Prostate gland (tissue), 2 donors: Measurements from ENCODE around the gene FUT2. TPM values are rescaled to one million over a fixed set of nuclear protein-coding genes. Genes with fewer than 3 reads are reported as not detected.

ENCODE experiments used
- DNase-seq: peaks from one replicate; pipeline ENCODE4 v3.0.0-alpha.2; 2019; ENCODE audit warnings: low spot score
- H3K27ac ChIP-seq, 2 donors: fragments of 200-600 bp; sonication (generic); 2 replicates each; pipeline ENCODE4 v1.5.1; 2017 to 2019
- H3K27me3 ChIP-seq: fragments of 200-600 bp; sonication (generic); replicated peaks from 2 replicates; pipeline ENCODE4 v1.5.1; 2019; ENCODE audit not compliant: insufficient read depth
- H3K36me3 ChIP-seq, 2 donors: fragments of 200-600 bp; sonication (generic); 1 replicate in 1 of 2; 2 replicates in 1 of 2; pipeline versions ENCODE4 v1.5.1 to v1.8.1; 2017 to 2019
- H3K4me1 ChIP-seq: fragments of 200-600 bp; sonication (generic); replicated peaks from 2 replicates; pipeline ENCODE4 v1.5.1; 2019
- H3K4me3 ChIP-seq, 2 donors: fragments of 200-600 bp; sonication (generic); 2 replicates each; pipeline ENCODE4 v1.5.1; 2017 to 2019
- H3K9me3 ChIP-seq: fragments of 200-600 bp; sonication (generic); 2 replicates; pipeline ENCODE4 v1.5.1; 2017
- POLR2A ChIP-seq: fragments of 450-650 bp; IDR thresholded peaks from one replicate; pipeline ENCODE4 v1.6.1; 2016; ENCODE audit warnings: antibody characterized with exemption, mild to moderate bottlenecking
- POLR2AphosphoS5 ChIP-seq: sonication (generic); formaldehyde crosslinking; IDR thresholded peaks from one replicate; pipeline ENCODE4 v1.6.1; 2017; ENCODE audit warnings: antibody characterized with exemption
- WGBS: methylation state at CpG from one replicate; pipeline ENCODE4 v1.1.5; 2018; 5-methylcytosine and 5-hydroxymethylcytosine counted together
- intact Hi-C: fragments of 100-400 bp; cut with DNase I; formaldehyde crosslinking; loops from one replicate; pipeline ENCODE4 v1.14.2; 2022
- total RNA-seq, 2 donors: library from RNA; depleted of rRNA; stranded (reverse); fragments of >200 nt; gene quantifications; one replicate each; pipeline ENCODE4 v1.1.0, GENCODE V29; 2016
- TF ChIP-seq, protein P1 (sequence below), 4 experiments: fragments of 200-600 bp in 2 of 4; fragments of 450-650 bp in 2 of 4; sonication (generic) in 2 of 4; IDR thresholded peaks; 1 replicate in 3 of 4; 2 replicates in 1 of 4; pipeline ENCODE4 v1.5.1; 2016 to 2019; ENCODE audit warnings: antibody characterized with exemption in 4 of 4, mild to moderate bottlenecking in 2 of 4, moderate library complexity in 2 of 4

Gene FUT2
- total RNA-seq, 2 donors from 2014 or later: 1.4 to 2.7 TPM

- H3K4me3 ChIP-seq: no peak overlapping the region
- no peaks in the 10 kb centered on the region for H3K36me3 ChIP-seq
- no peaks in the 10 kb centered on the region for H3K27me3 ChIP-seq
- no peak for TF ChIP-seq POLR2AphosphoS5
- TF ChIP-seq, protein P1, sequence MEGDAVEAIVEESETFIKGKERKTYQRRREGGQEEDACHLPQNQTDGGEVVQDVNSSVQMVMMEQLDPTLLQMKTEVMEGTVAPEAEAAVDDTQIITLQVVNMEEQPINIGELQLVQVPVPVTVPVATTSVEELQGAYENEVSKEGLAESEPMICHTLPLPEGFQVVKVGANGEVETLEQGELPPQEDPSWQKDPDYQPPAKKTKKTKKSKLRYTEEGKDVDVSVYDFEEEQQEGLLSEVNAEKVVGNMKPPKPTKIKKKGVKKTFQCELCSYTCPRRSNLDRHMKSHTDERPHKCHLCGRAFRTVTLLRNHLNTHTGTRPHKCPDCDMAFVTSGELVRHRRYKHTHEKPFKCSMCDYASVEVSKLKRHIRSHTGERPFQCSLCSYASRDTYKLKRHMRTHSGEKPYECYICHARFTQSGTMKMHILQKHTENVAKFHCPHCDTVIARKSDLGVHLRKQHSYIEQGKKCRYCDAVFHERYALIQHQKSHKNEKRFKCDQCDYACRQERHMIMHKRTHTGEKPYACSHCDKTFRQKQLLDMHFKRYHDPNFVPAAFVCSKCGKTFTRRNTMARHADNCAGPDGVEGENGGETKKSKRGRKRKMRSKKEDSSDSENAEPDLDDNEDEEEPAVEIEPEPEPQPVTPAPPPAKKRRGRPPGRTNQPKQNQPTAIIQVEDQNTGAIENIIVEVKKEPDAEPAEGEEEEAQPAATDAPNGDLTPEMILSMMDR (IDR thresholded peaks at IDR 0.05): no peak
- TF ChIP-seq POLR2A: no peak
- H3K9me3 ChIP-seq: no peaks in the 10 kb centered on the region
- no peaks in the 10 kb centered on the region for H3K4me1 ChIP-seq
- WGBS: 45% methylated on average over 4 of the region's 4 CpGs
- intact Hi-C loops: no loop called here
- no peak overlapping the region for H3K27ac ChIP-seq
- DNase-seq: no peak
Observed at GRCh38 chr19:48698046-48698445, 2.3 kb downstream of the FUT2 start.

- Histone ChIP-seq H3K4me1 (no peaks in the 10 kb centered on the region), H3K36me3 (no peaks in the 10 kb centered on the region), H3K9me3 (no peaks in the 10 kb centered on the region), H3K4me3 (no peak overlapping the region), H3K27me3 (no peaks in the 10 kb centered on the region), H3K27ac (no peak overlapping the region)
- 88% methylated on average over 13 of the region's 13 CpGs for WGBS
- intact Hi-C loops: no loop called here
- TF ChIP-seq POLR2AphosphoS5 (no peak), POLR2A (no peak)
- TF ChIP-seq, protein P1 (IDR thresholded peaks at IDR 0.05): no peak
- no peak for DNase-seq
Observed at GRCh38 chr19:48702701-48703100, 6.9 kb downstream of the FUT2 start.

GRCh38 chr19:48703316-48703715 lies 7.5 kb downstream of the FUT2 start:
- no peaks in the 10 kb centered on the region for H3K27me3 ChIP-seq
- no peaks in the 10 kb centered on the region for H3K9me3 ChIP-seq
- H3K36me3 ChIP-seq: no peaks in the 10 kb centered on the region
- 92% methylated on average over 23 of the region's 23 CpGs for WGBS
- TF ChIP-seq, protein P1 (IDR thresholded peaks at IDR 0.05): no peak
- TF ChIP-seq POLR2AphosphoS5 (no peak), POLR2A (no peak)
- H3K4me1 ChIP-seq: no peaks in the 10 kb centered on the region
- no peak overlapping the region for H3K27ac ChIP-seq
- DNase-seq: no peak
- intact Hi-C loops: no loop called here
- H3K4me3 ChIP-seq: no peak overlapping the region

DNA sequence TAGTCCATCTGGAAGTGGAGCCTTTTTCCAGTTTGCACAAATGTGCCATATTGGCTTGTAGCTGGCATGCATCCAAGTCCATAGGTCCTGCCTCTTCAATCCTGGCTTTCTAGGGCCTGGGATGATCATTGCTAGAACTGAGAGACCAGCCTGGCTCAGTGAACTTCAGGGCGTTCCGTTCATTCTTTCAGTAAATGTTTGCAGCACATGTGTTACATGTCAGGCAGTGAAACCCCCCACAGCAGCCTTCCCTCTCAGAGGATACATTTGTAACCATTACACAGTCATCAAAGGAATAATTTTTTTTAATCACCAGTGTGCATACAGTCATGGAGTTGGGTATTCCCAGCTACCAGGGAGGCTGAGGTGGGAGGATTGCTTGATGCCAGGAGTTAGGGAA lies 9.7 kb downstream of the FUT2 start:
- intact Hi-C loops: no loop called here
- 73% methylated on average over 2 of the region's 2 CpGs for WGBS

GRCh38 chr19:48708471-48708870 lies 12.7 kb downstream of the FUT2 start:
- WGBS: 61% methylated on average over 11 of the region's 11 CpGs
- intact Hi-C loops: no loop called here

More for the DNA sequence above, 9.7 kb downstream of the FUT2 start:
- TF ChIP-seq POLR2A (no peak), POLR2AphosphoS5 (no peak)
- TF ChIP-seq, protein P1 (IDR thresholded peaks at IDR 0.05): no peak
- no peak overlapping the region for H3K4me3 ChIP-seq
- DNase-seq: no peak
- no peaks in the 10 kb centered on the region for H3K4me1 ChIP-seq
- no peaks in the 10 kb centered on the region for H3K36me3 ChIP-seq
- H3K27ac ChIP-seq: no peak overlapping the region
- no peaks in the 10 kb centered on the region for H3K27me3 ChIP-seq
- no peaks in the 10 kb centered on the region for H3K9me3 ChIP-seq

More at GRCh38 chr19:48708471-48708870, 12.7 kb downstream of the FUT2 start:
- Histone ChIP-seq H3K4me1 (no peaks in the 10 kb centered on the region), H3K4me3 (no peak overlapping the region), H3K36me3 (no peaks in the 10 kb centered on the region), H3K27me3 (no peaks in the 10 kb centered on the region), H3K27ac (no peak overlapping the region), H3K9me3 (no peaks in the 10 kb centered on the region)
- TF ChIP-seq POLR2A: no peak
- DNase-seq: no peak
